IMR-90 (cell line): Measurements from ENCODE around the gene PRLH. TPM values are rescaled to one million over a fixed set of nuclear protein-coding genes. Genes with fewer than 3 reads are reported as not detected.

Experiments used
- ATAC-seq: fragments of 200-7000 bp; cut with Tn5 transposase; 2 replicates; pipeline ENCODE4 v1.9.1; 2020; ENCODE audit warnings: low read depth, mild to moderate bottlenecking, moderate library complexity
- BruUV-seq: library from RNA; stranded (reverse); fragments of 400-500 nt; replicated peaks from 2 replicates; lab custom pipeline; 2021; lab: Mats Ljungman, UMichigan
- CTCF ChIA-PET: fragments of 300-600 bp; formaldehyde crosslinking; extraction: SDS; loops from one replicate; lab custom pipeline; 2021; ENCODE audit warnings: antibody characterized with exemption; lab: Yijun Ruan, JAX
- POLR2A ChIA-PET: fragments of 300-600 bp; sonication (Branson Sonifier 250); formaldehyde crosslinking; loops from one replicate; lab custom pipeline; 2022; ENCODE audit warnings: antibody characterized with exemption; ENCODE audit not compliant: unreplicated experiment; lab: Charles Lee
- DNase-seq: peaks from one replicate; pipeline ENCODE4 v3.0.0; 2013
- H2AFZ ChIP-seq: replicated peaks from 2 replicates; pipeline ENCODE3; 2013; ENCODE audit warnings: low read length, mild to moderate bottlenecking; ENCODE audit not compliant: poor library complexity
- H2AK5ac ChIP-seq: 2 replicates; pipeline ENCODE4 v1.6.1; 2013; ENCODE audit warnings: low read depth, low read length, inconsistent platforms
- H2AK9ac ChIP-seq: replicated peaks from 2 replicates; pipeline ENCODE3; 2013; ENCODE audit warnings: mild to moderate bottlenecking, low read depth, low read length, moderate library complexity; ENCODE audit not compliant: poor library complexity
- H2BK120ac ChIP-seq: 2 replicates; pipeline ENCODE4 v1.6.1; 2013; ENCODE audit warnings: low read depth, low read length, inconsistent platforms
- H2BK15ac ChIP-seq: 3 replicates; pipeline ENCODE4 v1.6.1; 2013; ENCODE audit warnings: low read depth, low read length, inconsistent platforms
- H2BK20ac ChIP-seq: 2 replicates; pipeline ENCODE4 v1.6.1; 2013; ENCODE audit warnings: low read depth, mild to moderate bottlenecking, inconsistent platforms, low read length, moderate library complexity
- H2BK5ac ChIP-seq: 2 replicates; pipeline ENCODE4 v1.6.1; 2013; ENCODE audit warnings: mild to moderate bottlenecking, low read depth, low read length, inconsistent platforms; ENCODE audit not compliant: poor library complexity, severe bottlenecking
- H3K14ac ChIP-seq: replicated peaks from 2 replicates; pipeline ENCODE4 v1.6.1; 2013; ENCODE audit warnings: low read depth, low read length, inconsistent platforms
- H3K18ac ChIP-seq: 2 replicates; pipeline ENCODE4 v1.6.1; 2013; ENCODE audit warnings: low read depth, low read length, control low read depth
- H3K23ac ChIP-seq: 2 replicates; pipeline ENCODE4 v1.6.1; 2013; ENCODE audit warnings: low read depth, low read length, inconsistent platforms
- H3K27ac ChIP-seq: 2 replicates; pipeline ENCODE4 v1.5.1; 2013; ENCODE audit warnings: mild to moderate bottlenecking, control low read depth, low read length; ENCODE audit not compliant: insufficient read depth
- H3K27me3 ChIP-seq: 2 replicates; pipeline ENCODE4 v1.6.1; 2013; ENCODE audit warnings: low read length; ENCODE audit not compliant: control insufficient read depth, insufficient read depth
- H3K36me3 ChIP-seq: 2 replicates; pipeline ENCODE4 v1.6.1; 2013; ENCODE audit warnings: low read length, mixed read lengths; ENCODE audit not compliant: control insufficient read depth, insufficient read depth
- H3K4ac ChIP-seq: 2 replicates; pipeline ENCODE4 v1.6.1; 2013; ENCODE audit warnings: low read depth, low read length, inconsistent platforms
- H3K4me1 ChIP-seq: 2 replicates; pipeline ENCODE4 v1.6.1; 2013; ENCODE audit warnings: low read length, mixed read lengths; ENCODE audit not compliant: control insufficient read depth, insufficient read depth
- H3K4me2 ChIP-seq: 2 replicates; pipeline ENCODE4 v1.6.1; 2013; ENCODE audit warnings: low read depth, mild to moderate bottlenecking, control low read depth, low read length, moderate library complexity
- H3K4me3 ChIP-seq: 2 replicates; pipeline ENCODE4 v1.5.1; 2013; ENCODE audit warnings: low read depth, mild to moderate bottlenecking, control low read depth, low read length, moderate library complexity; ENCODE audit not compliant: insufficient read depth
- H3K56ac ChIP-seq: 2 replicates; pipeline ENCODE4 v1.6.1; 2013; ENCODE audit warnings: low read length, inconsistent platforms; ENCODE audit not compliant: insufficient read depth; ENCODE audit errors: extremely low read depth
- H3K79me1 ChIP-seq, 2 experiments: 2 replicates each; pipeline ENCODE4 v1.6.1; 2013; ENCODE audit warnings: low read length in 2 of 2, inconsistent platforms in 1 of 2, low read depth in 1 of 2
- H3K9ac ChIP-seq: 2 replicates; pipeline ENCODE4 v1.6.1; 2013; ENCODE audit warnings: low read depth, low read length, control low read depth
- H3K9me1 ChIP-seq: 2 replicates; pipeline ENCODE4 v1.6.1; 2013; ENCODE audit warnings: low read length, inconsistent platforms; ENCODE audit not compliant: insufficient read depth
- H3K9me3 ChIP-seq: 2 replicates; pipeline ENCODE4 v1.6.1; 2013; ENCODE audit warnings: low read length; ENCODE audit not compliant: control insufficient read depth, insufficient read depth
- H4K20me1 ChIP-seq: 2 replicates; pipeline ENCODE4 v1.6.1; 2013; ENCODE audit warnings: low read length, inconsistent platforms; ENCODE audit not compliant: insufficient read depth
- H4K5ac ChIP-seq: 2 replicates; pipeline ENCODE4 v1.6.1; 2013; ENCODE audit warnings: mild to moderate bottlenecking, low read depth, low read length, control low read depth
- H4K8ac ChIP-seq, 2 experiments: 2 replicates each; pipeline ENCODE4 v1.6.1; 2013; ENCODE audit warnings: low read depth in 2 of 2, low read length in 2 of 2, control low read depth in 1 of 2, inconsistent platforms in 1 of 2
- H4K91ac ChIP-seq: 2 replicates; pipeline ENCODE4 v1.6.1; 2013; ENCODE audit warnings: low read depth, low read length, inconsistent platforms; ENCODE audit not compliant: insufficient read depth
- RCOR1 ChIP-seq: IDR thresholded peaks from 2 replicates; pipeline ENCODE4 v1.6.1; 2012; ENCODE audit warnings: mild to moderate bottlenecking, low read length, improper control_type of control experiment; ENCODE audit not compliant: insufficient replicate concordance
- WGBS, 2 experiments: methylation state at CpG; one replicate each; pipeline versions ENCODE4 v1.1.5 to v1.1.7; 2013; ENCODE audit warnings: missing lambda C conversion rate in 2 of 2; ENCODE audit not compliant: insufficient read length in 1 of 2; ENCODE audit errors: extremely low coverage in 2 of 2; 5-methylcytosine and 5-hydroxymethylcytosine counted together
- dilution Hi-C: fragments of 300-500 bp; cut with HindIII; formaldehyde crosslinking; loops from one replicate; pipeline ENCODE4 v1.14.3; 2018; ENCODE audit warnings: low sequenced_read_pairs; ENCODE audit not compliant: unreplicated experiment
- in situ Hi-C: fragments of 300-500 bp; cut with MboI; formaldehyde crosslinking; loops from 3 replicates; pipeline ENCODE4 v1.14.3; 2019; ENCODE audit warnings: low sequenced_read_pairs, inconsistent platforms, mixed read lengths
- intact Hi-C: fragments of 100-400 bp; cut with micrococcal nuclease; formaldehyde crosslinking; loops from 2 replicates; pipeline ENCODE4 v1.10.0; 2022
- polyA plus RNA-seq, 3 experiments: library from polyadenylated mRNA; depleted of rRNA; stranded (reverse); fragments of >200 nt; gene quantifications; 2 replicates each; pipeline ENCODE4 v1.2.3, GENCODE V29; 2012; ENCODE audit warnings: low replicate concordance in 1 of 3
- total RNA-seq: library from RNA; depleted of rRNA; stranded (reverse); fragments of >200 nt; gene quantifications from 2 replicates; pipeline ENCODE4 v1.2.3, GENCODE V29; 2012

The PRLH gene
- total and polyA plus RNA-seq, 2 of the 4 experiments (the other 2 are of a cell fraction), result not detected

- Histone ChIP-seq H4K91ac (no peak overlapping the region), H2AK9ac (no peak overlapping the region), H3K4me1 (no peaks in the 10 kb centered on the region), H2BK5ac (no peak overlapping the region), H3K4me3 (no peak overlapping the region), H3K9me1 (peaks cover 11% of the 10 kb centered on the region), H4K20me1 (no peaks in the 10 kb centered on the region; the same call in 1 of the 2 replicates), H3K27ac (no peak overlapping the region), H2BK20ac (no peak overlapping the region), H2BK120ac (no peak overlapping the region), H3K14ac (no peak overlapping the region), H3K4me2 (no peak overlapping the region), H3K9ac (no peak overlapping the region), H2BK15ac (no peak overlapping the region), H3K9me3 (no peaks in the 10 kb centered on the region), H3K79me1 (no peaks in the 10 kb centered on the region), H3K27me3 (no peaks in the 10 kb centered on the region), H3K36me3 (peaks cover 2% of the 10 kb centered on the region), H2AK5ac (no peak overlapping the region), H3K4ac (no peak overlapping the region), H4K5ac (no peak overlapping the region), H3K23ac (no peak overlapping the region), H3K56ac (no peak overlapping the region), H4K8ac (no peak overlapping the region), H3K18ac (no peak overlapping the region), H2AFZ (no peak overlapping the region)
- dilution Hi-C loops (no loop called here), in situ Hi-C loops (no loop called here), intact Hi-C loops (no loop called here)
- TF ChIP-seq RCOR1, result no peak
- CTCF ChIA-PET, result interaction anchor here (2.4 kb wide), 1 partner anchor 18 kb away, joined by 11 read pairs; no protein-coding TSS in a partner anchor
- no TSS peak for BruUV-seq
- POLR2A ChIA-PET, result no interaction called here
- WGBS, 2 experiments, result 100% methylated on average over 5 of the region's 12 CpGs; no CpG with 5 or more reads in 1 of the 2 experiments
- no peak for ATAC-seq
- DNase-seq, result no peak
These were observed 35.6 kb upstream of the PRLH start for GRCh38 chr2:237530472-237531433.
